ENCODE measurements around the gene IL21R. TPM values are rescaled to one million over a fixed set of nuclear protein-coding genes. Genes with fewer than 3 reads are reported as not detected.

The IL21R gene
- total and polyA plus RNA-seq, 2 experiments from 2014 or later, result not detected

DNA sequence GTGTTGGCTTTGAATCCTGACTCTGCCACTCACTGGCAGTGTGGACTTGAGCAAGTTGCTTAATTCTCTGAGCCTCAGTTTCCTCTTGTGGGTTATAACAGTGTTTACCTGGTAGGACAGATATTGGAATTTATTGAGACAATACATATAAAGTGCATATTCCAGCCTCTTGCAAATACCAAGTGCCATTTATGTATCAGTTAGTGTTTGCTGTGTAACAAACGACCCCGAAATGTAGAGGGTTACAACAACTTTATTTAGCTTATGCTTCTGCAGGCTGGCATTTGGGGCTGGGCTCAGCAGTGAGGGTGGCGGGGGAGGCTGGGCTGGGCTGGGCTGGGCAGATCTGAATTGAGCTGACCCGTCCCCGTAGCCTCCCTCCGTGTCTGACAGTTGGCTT is 42.4 kb upstream of the IL21R start:
- TF ChIP-seq, protein P1, sequence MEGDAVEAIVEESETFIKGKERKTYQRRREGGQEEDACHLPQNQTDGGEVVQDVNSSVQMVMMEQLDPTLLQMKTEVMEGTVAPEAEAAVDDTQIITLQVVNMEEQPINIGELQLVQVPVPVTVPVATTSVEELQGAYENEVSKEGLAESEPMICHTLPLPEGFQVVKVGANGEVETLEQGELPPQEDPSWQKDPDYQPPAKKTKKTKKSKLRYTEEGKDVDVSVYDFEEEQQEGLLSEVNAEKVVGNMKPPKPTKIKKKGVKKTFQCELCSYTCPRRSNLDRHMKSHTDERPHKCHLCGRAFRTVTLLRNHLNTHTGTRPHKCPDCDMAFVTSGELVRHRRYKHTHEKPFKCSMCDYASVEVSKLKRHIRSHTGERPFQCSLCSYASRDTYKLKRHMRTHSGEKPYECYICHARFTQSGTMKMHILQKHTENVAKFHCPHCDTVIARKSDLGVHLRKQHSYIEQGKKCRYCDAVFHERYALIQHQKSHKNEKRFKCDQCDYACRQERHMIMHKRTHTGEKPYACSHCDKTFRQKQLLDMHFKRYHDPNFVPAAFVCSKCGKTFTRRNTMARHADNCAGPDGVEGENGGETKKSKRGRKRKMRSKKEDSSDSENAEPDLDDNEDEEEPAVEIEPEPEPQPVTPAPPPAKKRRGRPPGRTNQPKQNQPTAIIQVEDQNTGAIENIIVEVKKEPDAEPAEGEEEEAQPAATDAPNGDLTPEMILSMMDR (IDR thresholded peaks at IDR 0.05; ENCODE audit: low read depth, low read length), result no peak
- H3K9me3 ChIP-seq (ENCODE audit: low read depth), result no peaks in the 10 kb centered on the region
- H3K27me3 ChIP-seq, result no peaks in the 10 kb centered on the region
- no peak overlapping the region for H3K4me3 ChIP-seq
- no peak overlapping the region for H3K27ac ChIP-seq
- H3K36me3 ChIP-seq, result peaks cover 7% of the 10 kb centered on the region
- H3K4me1 ChIP-seq (ENCODE audit: low read depth), result no peaks in the 10 kb centered on the region
- DNase-seq (ENCODE audit: low read depth in 1 of 2, low spot score in 1 of 2), result no peak

DNA sequence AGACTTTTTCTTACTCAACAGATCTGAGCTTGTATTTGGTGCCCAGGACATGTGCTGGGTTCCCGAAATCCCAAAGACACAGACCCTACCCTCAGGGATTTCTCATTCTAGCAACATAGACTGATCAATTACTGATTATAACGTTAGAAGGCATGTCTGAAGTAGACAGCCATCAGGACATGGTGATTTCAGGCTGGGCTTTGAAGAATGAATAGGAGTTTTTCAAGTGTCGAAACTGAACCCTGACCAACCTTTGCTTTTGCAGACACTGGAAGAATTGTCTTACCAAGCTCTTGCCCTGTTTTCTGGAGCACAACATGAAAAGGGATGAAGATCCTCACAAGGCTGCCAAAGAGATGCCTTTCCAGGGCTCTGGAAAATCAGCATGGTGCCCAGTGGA is 40.0 kb upstream of the IL21R start:
- H3K27ac ChIP-seq, result no peak overlapping the region
- no peaks in the 10 kb centered on the region for H3K36me3 ChIP-seq
- peaks cover 3% of the 10 kb centered on the region for H3K4me1 ChIP-seq (ENCODE audit: low read depth)
- no peaks in the 10 kb centered on the region for H3K9me3 ChIP-seq (ENCODE audit: low read depth)
- no peaks in the 10 kb centered on the region for H3K27me3 ChIP-seq
- TF ChIP-seq, protein P1 (IDR thresholded peaks at IDR 0.05; ENCODE audit: low read depth, low read length), result no peak
- no peak overlapping the region for H3K4me3 ChIP-seq
- DNase-seq (ENCODE audit: low read depth in 1 of 2, low spot score in 1 of 2), result no peak

DNA sequence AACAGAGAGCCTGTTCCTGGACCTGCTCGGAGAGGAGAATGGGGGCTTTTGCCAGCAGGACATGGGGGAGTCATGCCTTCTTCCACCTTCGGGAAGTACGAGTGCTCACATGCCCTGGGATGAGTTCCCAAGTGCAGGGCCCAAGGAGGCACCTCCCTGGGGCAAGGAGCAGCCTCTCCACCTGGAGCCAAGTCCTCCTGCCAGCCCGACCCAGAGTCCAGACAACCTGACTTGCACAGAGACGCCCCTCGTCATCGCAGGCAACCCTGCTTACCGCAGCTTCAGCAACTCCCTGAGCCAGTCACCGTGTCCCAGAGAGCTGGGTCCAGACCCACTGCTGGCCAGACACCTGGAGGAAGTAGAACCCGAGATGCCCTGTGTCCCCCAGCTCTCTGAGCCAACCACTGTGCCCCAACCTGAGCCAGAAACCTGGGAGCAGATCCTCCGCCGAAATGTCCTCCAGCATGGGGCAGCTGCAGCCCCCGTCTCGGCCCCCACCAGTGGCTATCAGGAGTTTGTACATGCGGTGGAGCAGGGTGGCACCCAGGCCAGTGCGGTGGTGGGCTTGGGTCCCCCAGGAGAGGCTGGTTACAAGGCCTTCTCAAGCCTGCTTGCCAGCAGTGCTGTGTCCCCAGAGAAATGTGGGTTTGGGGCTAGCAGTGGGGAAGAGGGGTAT is 39.3 kb upstream of the IL21R start:
- Histone ChIP-seq H3K4me3 (no peak overlapping the region), H3K27ac (no peak overlapping the region), H3K36me3 (no peaks in the 10 kb centered on the region), H3K27me3 (no peaks in the 10 kb centered on the region), H3K9me3 (ENCODE audit: low read depth) (no peaks in the 10 kb centered on the region), H3K4me1 (ENCODE audit: low read depth) (peaks cover 3% of the 10 kb centered on the region)
- TF ChIP-seq, protein P1 (IDR thresholded peaks at IDR 0.05; ENCODE audit: low read depth, low read length), result no peak
- DNase-seq (ENCODE audit: low read depth in 1 of 2, low spot score in 1 of 2), result no peak

- Histone ChIP-seq H3K4me3 (no peak overlapping the region), H3K36me3 (no peaks in the 10 kb centered on the region), H3K27me3 (no peaks in the 10 kb centered on the region), H3K27ac (no peak overlapping the region), H3K9me3 (ENCODE audit: low read depth) (no peaks in the 10 kb centered on the region), H3K4me1 (ENCODE audit: low read depth) (peaks cover 3% of the 10 kb centered on the region)
- TF ChIP-seq, protein P1 (IDR thresholded peaks at IDR 0.05; ENCODE audit: low read depth, low read length), result no peak
- DNase-seq (ENCODE audit: low read depth in 1 of 2, low spot score in 1 of 2), result no peak
Observed at GRCh38 chr16:27363246-27363632, 38.7 kb upstream of the IL21R start.

DNA sequence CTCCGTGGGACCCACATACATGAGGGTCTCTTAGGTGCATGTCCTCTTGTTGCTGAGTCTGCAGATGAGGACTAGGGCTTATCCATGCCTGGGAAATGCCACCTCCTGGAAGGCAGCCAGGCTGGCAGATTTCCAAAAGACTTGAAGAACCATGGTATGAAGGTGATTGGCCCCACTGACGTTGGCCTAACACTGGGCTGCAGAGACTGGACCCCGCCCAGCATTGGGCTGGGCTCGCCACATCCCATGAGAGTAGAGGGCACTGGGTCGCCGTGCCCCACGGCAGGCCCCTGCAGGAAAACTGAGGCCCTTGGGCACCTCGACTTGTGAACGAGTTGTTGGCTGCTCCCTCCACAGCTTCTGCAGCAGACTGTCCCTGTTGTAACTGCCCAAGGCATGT is 38.2 kb upstream of the IL21R start:
- Histone ChIP-seq H3K27me3 (no peaks in the 10 kb centered on the region), H3K9me3 (ENCODE audit: low read depth) (no peaks in the 10 kb centered on the region), H3K4me1 (ENCODE audit: low read depth) (peaks cover 3% of the 10 kb centered on the region), H3K27ac (no peak overlapping the region), H3K36me3 (no peaks in the 10 kb centered on the region), H3K4me3 (no peak overlapping the region)
- DNase-seq (ENCODE audit: low read depth in 1 of 2, low spot score in 1 of 2), result no peak
- TF ChIP-seq, protein P1 (IDR thresholded peaks at IDR 0.05; ENCODE audit: low read depth, low read length), result no peak

Measured in cardiac muscle cell (in vitro differentiated cells and primary cell).